Osteoblast (primary cell): ENCODE measurements around the gene IRF2BPL. TPM values are rescaled to one million over a fixed set of nuclear protein-coding genes. Genes with fewer than 3 reads are reported as not detected.

Experiments used
- DNase-seq: peaks from one replicate; pipeline ENCODE4 v3.0.0; 2011; ENCODE audit warnings: low spot score, mixed read lengths; ENCODE audit not compliant: insufficient read length; ENCODE audit errors: missing footprints
- H2AFZ ChIP-seq: 2 replicates; pipeline ENCODE4 v1.6.0; 2011; ENCODE audit warnings: mild to moderate bottlenecking, low read length
- H3K27ac ChIP-seq: 2 replicates; pipeline ENCODE4 v1.5.1; 2011; ENCODE audit warnings: mild to moderate bottlenecking, low read depth, low read length, moderate library complexity
- H3K27me3 ChIP-seq: 2 replicates; pipeline ENCODE4 v1.6.0; 2012; ENCODE audit warnings: mild to moderate bottlenecking, control low read depth, inconsistent platforms, low read length, moderate library complexity; ENCODE audit not compliant: insufficient read depth
- H3K36me3 ChIP-seq: 2 replicates; pipeline ENCODE4 v1.5.1; 2011; ENCODE audit warnings: mild to moderate bottlenecking, low read length, control low read depth, moderate library complexity; ENCODE audit not compliant: insufficient read depth
- H3K4me1 ChIP-seq: 2 replicates; pipeline ENCODE4 v1.5.1; 2011; ENCODE audit warnings: mild to moderate bottlenecking, low read length, control low read depth, moderate library complexity; ENCODE audit not compliant: insufficient read depth
- H3K4me2 ChIP-seq: 2 replicates; pipeline ENCODE4 v1.6.0; 2011; ENCODE audit warnings: mild to moderate bottlenecking, low read length; ENCODE audit not compliant: insufficient read depth
- H3K4me3 ChIP-seq: fragments of 200-600 bp; sonication (generic); 3 replicates; pipeline ENCODE4 v1.5.1; 2012; ENCODE audit warnings: mild to moderate bottlenecking, low read length, inconsistent platforms; ENCODE audit not compliant: insufficient read depth
- H3K79me2 ChIP-seq: 2 replicates; pipeline ENCODE4 v1.6.0; 2012; ENCODE audit warnings: mild to moderate bottlenecking, low read length, control low read depth, inconsistent platforms; ENCODE audit not compliant: insufficient read depth
- H3K9me3 ChIP-seq: 2 replicates; pipeline ENCODE4 v1.5.1; 2011; ENCODE audit warnings: low read depth, low read length, control low read depth
- H4K20me1 ChIP-seq: 2 replicates; pipeline ENCODE4 v1.6.0; 2012; ENCODE audit warnings: mild to moderate bottlenecking, low read length, control low read depth; ENCODE audit not compliant: insufficient read depth
- total RNA-seq: library from RNA; depleted of rRNA; stranded (reverse); fragments of >200 nt; gene quantifications from 2 replicates; pipeline ENCODE4 v1.2.3, GENCODE V29; 2012
- TF ChIP-seq, protein P1 (sequence below): IDR thresholded peaks from 2 replicates; pipeline ENCODE4 v1.5.1; 2011; ENCODE audit warnings: mild to moderate bottlenecking, low read depth, low read length, moderate library complexity; ENCODE audit errors: extremely low read depth

Gene IRF2BPL
- total RNA-seq, 1 donor: 26.4 TPM

GRCh38 chr14:77003960-77004710, 24.4 kb downstream of the IRF2BPL start:
- Histone ChIP-seq H3K36me3 (no peaks in the 10 kb centered on the region), H3K9me3 (no peaks in the 10 kb centered on the region), H3K4me3 (no peak overlapping the region), H3K4me1 (peaks cover 9% of the 10 kb centered on the region), H3K27ac (peak overlapping the region; percentile 2), H3K27me3 (no peaks in the 10 kb centered on the region), H3K4me2 (no peak overlapping the region), H3K79me2 (no peaks in the 10 kb centered on the region), H2AFZ (no peak overlapping the region), H4K20me1 (no peaks in the 10 kb centered on the region)
- TF ChIP-seq, protein P1, sequence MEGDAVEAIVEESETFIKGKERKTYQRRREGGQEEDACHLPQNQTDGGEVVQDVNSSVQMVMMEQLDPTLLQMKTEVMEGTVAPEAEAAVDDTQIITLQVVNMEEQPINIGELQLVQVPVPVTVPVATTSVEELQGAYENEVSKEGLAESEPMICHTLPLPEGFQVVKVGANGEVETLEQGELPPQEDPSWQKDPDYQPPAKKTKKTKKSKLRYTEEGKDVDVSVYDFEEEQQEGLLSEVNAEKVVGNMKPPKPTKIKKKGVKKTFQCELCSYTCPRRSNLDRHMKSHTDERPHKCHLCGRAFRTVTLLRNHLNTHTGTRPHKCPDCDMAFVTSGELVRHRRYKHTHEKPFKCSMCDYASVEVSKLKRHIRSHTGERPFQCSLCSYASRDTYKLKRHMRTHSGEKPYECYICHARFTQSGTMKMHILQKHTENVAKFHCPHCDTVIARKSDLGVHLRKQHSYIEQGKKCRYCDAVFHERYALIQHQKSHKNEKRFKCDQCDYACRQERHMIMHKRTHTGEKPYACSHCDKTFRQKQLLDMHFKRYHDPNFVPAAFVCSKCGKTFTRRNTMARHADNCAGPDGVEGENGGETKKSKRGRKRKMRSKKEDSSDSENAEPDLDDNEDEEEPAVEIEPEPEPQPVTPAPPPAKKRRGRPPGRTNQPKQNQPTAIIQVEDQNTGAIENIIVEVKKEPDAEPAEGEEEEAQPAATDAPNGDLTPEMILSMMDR: no peak
- no peak for DNase-seq

DNA sequence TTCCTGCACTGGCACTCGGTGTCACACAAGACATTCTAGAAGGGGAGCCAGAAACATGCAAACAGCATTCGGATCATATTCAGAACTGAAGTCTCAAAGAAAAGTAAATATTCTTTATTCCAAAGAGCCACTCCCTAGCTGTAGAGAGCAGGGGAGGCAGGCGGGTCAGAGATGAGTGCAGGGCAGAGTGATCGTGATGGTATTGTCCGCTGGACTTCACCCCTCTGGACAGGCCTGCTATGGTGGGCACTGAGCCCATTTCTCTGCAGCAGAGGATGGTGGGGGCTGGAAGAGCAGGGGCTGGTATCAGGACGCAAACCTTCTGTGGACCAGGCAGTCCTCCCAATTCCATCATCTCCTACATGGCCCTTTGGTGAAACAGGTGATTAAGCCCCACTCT, 25.6 kb downstream of the IRF2BPL start:
- H3K4me1 ChIP-seq: peaks cover 5% of the 10 kb centered on the region
- DNase-seq: no peak
- H2AFZ ChIP-seq: no peak overlapping the region
- TF ChIP-seq, protein P1: no peak
- no peaks in the 10 kb centered on the region for H3K36me3 ChIP-seq
- no peak overlapping the region for H3K4me3 ChIP-seq
- no peaks in the 10 kb centered on the region for H4K20me1 ChIP-seq
- no peak overlapping the region for H3K27ac ChIP-seq
- no peaks in the 10 kb centered on the region for H3K27me3 ChIP-seq
- no peaks in the 10 kb centered on the region for H3K9me3 ChIP-seq
- H3K79me2 ChIP-seq: no peaks in the 10 kb centered on the region
- no peak overlapping the region for H3K4me2 ChIP-seq

GRCh38 chr14:77002335-77002734, 26.2 kb downstream of the IRF2BPL start:
- no peaks in the 10 kb centered on the region for H3K27me3 ChIP-seq
- no peaks in the 10 kb centered on the region for H4K20me1 ChIP-seq
- H3K4me3 ChIP-seq: no peak overlapping the region
- H3K9me3 ChIP-seq: no peaks in the 10 kb centered on the region
- H2AFZ ChIP-seq: no peak overlapping the region
- no peak overlapping the region for H3K27ac ChIP-seq
- TF ChIP-seq, protein P1: no peak
- H3K79me2 ChIP-seq: no peaks in the 10 kb centered on the region
- peaks cover 8% of the 10 kb centered on the region for H3K4me1 ChIP-seq
- H3K36me3 ChIP-seq: no peaks in the 10 kb centered on the region
- no peak for DNase-seq
- H3K4me2 ChIP-seq: no peak overlapping the region

DNA sequence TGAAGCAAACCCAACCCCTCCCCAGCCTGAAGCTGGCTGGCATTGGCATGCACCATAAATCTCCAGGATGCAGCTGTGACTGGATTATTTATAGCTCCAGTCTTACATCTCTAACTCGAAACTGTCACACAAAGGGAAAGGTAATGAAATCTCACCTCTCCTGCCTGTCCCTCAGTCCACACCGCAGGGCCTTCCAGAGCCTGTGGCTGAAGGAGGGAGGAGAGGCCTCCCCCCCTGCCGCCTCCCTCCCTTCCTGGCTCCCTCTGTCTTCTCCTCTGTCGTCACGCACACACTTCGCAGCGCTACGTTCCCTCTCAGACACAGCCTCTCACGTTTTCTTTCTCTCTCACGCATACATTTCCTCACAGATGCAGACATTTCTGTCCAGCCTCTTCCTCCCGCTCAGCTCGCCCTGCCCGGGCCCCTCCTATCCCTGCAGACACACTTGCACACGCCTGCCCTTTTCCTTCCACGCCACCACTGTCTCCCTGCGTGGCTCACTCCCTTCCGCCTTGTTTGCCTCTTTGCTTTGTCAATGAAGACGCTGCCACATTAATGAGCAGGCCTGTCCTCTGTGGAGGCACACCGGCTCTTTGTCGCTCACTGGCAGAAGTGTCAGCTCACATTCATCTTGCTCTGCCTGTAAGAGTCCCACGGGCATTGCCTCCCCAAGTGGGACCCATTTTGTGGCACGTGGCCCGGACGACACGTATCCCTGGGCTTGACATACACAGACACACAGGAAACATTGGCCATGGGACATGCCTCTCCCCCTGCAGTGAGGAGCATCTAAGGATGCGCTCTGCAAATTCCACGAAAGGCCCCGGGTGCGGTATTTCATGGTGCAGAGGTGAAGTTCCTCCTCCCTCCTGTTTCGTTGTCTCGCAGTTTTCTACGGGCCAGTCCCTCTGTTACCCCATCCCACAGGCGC, 27.9 kb downstream of the IRF2BPL start:
- TF ChIP-seq, protein P1: no peak
- H3K4me2 ChIP-seq: no peak overlapping the region
- H3K36me3 ChIP-seq: no peaks in the 10 kb centered on the region
- peaks cover 9% of the 10 kb centered on the region for H3K4me1 ChIP-seq
- peak overlapping the region; percentile 86 for H2AFZ ChIP-seq
- DNase-seq: no peak
- no peaks in the 10 kb centered on the region for H3K27me3 ChIP-seq
- no peak overlapping the region for H3K27ac ChIP-seq
- no peak overlapping the region for H3K4me3 ChIP-seq
- no peaks in the 10 kb centered on the region for H3K9me3 ChIP-seq
- no peaks in the 10 kb centered on the region for H3K79me2 ChIP-seq
- H4K20me1 ChIP-seq: no peaks in the 10 kb centered on the region
